ENCODE data around the gene AMY2B. TPM values are rescaled to one million over a fixed set of nuclear protein-coding genes. Genes with fewer than 3 reads are reported as not detected.
"Not testable (repeated sequence)": the region's sequence is repeated elsewhere in the genome, so short reads cannot be mapped to it uniquely, and the experiment has no call there.

AMY2B gene
- total and polyA plus RNA-seq, 7 experiments from 2014 or later: 1.5 to 65.0 (median 37.2) TPM

- no peaks in the 10 kb centered on the region for H3K9me3 ChIP-seq (ENCODE audit: control insufficient read depth in 2 of 3, low read length in 3 of 3)
- peaks cover 0 to 18% (median 11%) of the 10 kb centered on the region in 5 donors for H3K36me3 Mint-ChIP-seq
- H3K4me3 Mint-ChIP-seq: no peak overlapping the region
- DNase-seq: no peak
- no peaks in the 10 kb centered on the region for H3K36me3 ChIP-seq (ENCODE audit: control insufficient read depth in 2 of 3, insufficient read depth in 3 of 3, low read length in 3 of 3)
- no peak overlapping the region for H3K27ac ChIP-seq (ENCODE audit: low read depth, low read length)
- H3K27me3 Mint-ChIP-seq: no peaks in the 10 kb centered on the region
- H3K9me3 Mint-ChIP-seq: no peaks in the 10 kb centered on the region
- H3K4me3 ChIP-seq (ENCODE audit: low read length): no peak overlapping the region
- H3K27ac Mint-ChIP-seq: no peak overlapping the region
- ChIA-PET POLR2A (no interaction called here), CTCF (no interaction called here)
- peaks cover 0 to 5% (median 2%) of the 10 kb centered on the region in 7 donors for H3K4me1 Mint-ChIP-seq
- H3K4me1 ChIP-seq (ENCODE audit: control insufficient read depth in 2 of 2, insufficient read depth in 2 of 2, low read length in 2 of 2): no peaks in the 10 kb centered on the region
- no peaks in the 10 kb centered on the region for H3K27me3 ChIP-seq (ENCODE audit: control insufficient read depth in 2 of 2, insufficient read depth in 2 of 2, low read length in 2 of 2)
- no peak for ATAC-seq
- intact Hi-C loops (cut with micrococcal nuclease): no loop called here
These were observed 8.3 kb upstream of the AMY2B start for GRCh38 chr1:103563056-103563455.

GRCh38 chr1:103569493-103569892 lies 1.9 kb upstream of the AMY2B start:
- Mint-ChIP-seq H3K4me3 (no peak overlapping the region), H3K36me3 (peaks cover 3 to 59% (median 38%) of the 10 kb centered on the region in 5 donors), H3K27me3 (no peaks in the 10 kb centered on the region), H3K27ac (no peak overlapping the region), H3K4me1 (no peaks in the 10 kb centered on the region), H3K9me3 (no peaks in the 10 kb centered on the region)
- Histone ChIP-seq H3K27me3 (ENCODE audit: control insufficient read depth in 2 of 2, insufficient read depth in 2 of 2, low read length in 2 of 2) (no peaks in the 10 kb centered on the region), H3K4me3 (ENCODE audit: low read length) (no peak overlapping the region), H3K4me1 (ENCODE audit: control insufficient read depth in 2 of 2, insufficient read depth in 2 of 2, low read length in 2 of 2) (no peaks in the 10 kb centered on the region), H3K36me3 (ENCODE audit: control insufficient read depth in 2 of 3, insufficient read depth in 3 of 3, low read length in 3 of 3) (peaks cover 0 to 11% (median 0%) of the 10 kb centered on the region in 3 experiments), H3K9me3 (ENCODE audit: control insufficient read depth in 2 of 3, low read length in 3 of 3) (no peaks in the 10 kb centered on the region), H3K27ac (ENCODE audit: low read depth, low read length) (no peak overlapping the region)
- DNase-seq (no peak), ATAC-seq (no peak)
- ChIA-PET POLR2A (no interaction called here), CTCF (no interaction called here)
- intact Hi-C loops (cut with micrococcal nuclease): no loop called here

GRCh38 chr1:103576065-103576464 lies 4.7 kb downstream of the AMY2B start:
- Histone ChIP-seq H3K4me3 (ENCODE audit: low read length) (no peak overlapping the region), H3K4me1 (ENCODE audit: control insufficient read depth in 2 of 2, insufficient read depth in 2 of 2, low read length in 2 of 2) (no peaks in the 10 kb centered on the region), H3K27ac (ENCODE audit: low read depth, low read length) (no peak overlapping the region), H3K27me3 (ENCODE audit: control insufficient read depth in 2 of 2, insufficient read depth in 2 of 2, low read length in 2 of 2) (no peaks in the 10 kb centered on the region), H3K36me3 (ENCODE audit: control insufficient read depth in 2 of 3, insufficient read depth in 3 of 3, low read length in 3 of 3) (no peaks in the 10 kb centered on the region), H3K9me3 (ENCODE audit: control insufficient read depth in 2 of 3, low read length in 3 of 3) (no peaks in the 10 kb centered on the region)
- Mint-ChIP-seq H3K27ac (no peak overlapping the region), H3K27me3 (no peaks in the 10 kb centered on the region), H3K4me3 (no peak overlapping the region), H3K4me1 (no peaks in the 10 kb centered on the region), H3K9me3 (no peaks in the 10 kb centered on the region), H3K36me3 (peaks cover 0 to 57% (median 35%) of the 10 kb centered on the region in 5 donors)
- CTCF ChIA-PET: no interaction called here
- POLR2A ChIA-PET: no interaction called here
- ATAC-seq (no peak), DNase-seq (no peak)
- intact Hi-C loops (cut with micrococcal nuclease): no loop called here

GRCh38 chr1:103576784-103577183 lies 5.4 kb downstream of the AMY2B start:
- H3K27ac ChIP-seq (ENCODE audit: low read depth, low read length); CTCF ChIA-PET; H3K27me3 ChIP-seq (ENCODE audit: control insufficient read depth in 2 of 2, insufficient read depth in 2 of 2, low read length in 2 of 2); H3K9me3 ChIP-seq (ENCODE audit: control insufficient read depth in 2 of 3, low read length in 3 of 3); DNase-seq; POLR2A ChIA-PET; intact Hi-C loops (cut with micrococcal nuclease); H3K36me3 ChIP-seq (ENCODE audit: control insufficient read depth in 2 of 3, insufficient read depth in 3 of 3, low read length in 3 of 3); H3K4me3 ChIP-seq (ENCODE audit: low read length); H3K9me3 Mint-ChIP-seq; H3K4me1 Mint-ChIP-seq; ATAC-seq; H3K4me1 ChIP-seq (ENCODE audit: control insufficient read depth in 2 of 2, insufficient read depth in 2 of 2, low read length in 2 of 2); H3K27me3 Mint-ChIP-seq; H3K27ac Mint-ChIP-seq; H3K4me3 Mint-ChIP-seq: not testable (repeated sequence)
- H3K36me3 Mint-ChIP-seq: peaks cover 0 to 56% (median 34%) of the 10 kb centered on the region in 5 donors

GRCh38 chr1:103582464-103582863 lies 11.1 kb downstream of the AMY2B start:
- no peaks in the 10 kb centered on the region for H3K4me1 ChIP-seq (ENCODE audit: control insufficient read depth in 2 of 2, insufficient read depth in 2 of 2, low read length in 2 of 2)
- H3K27me3 ChIP-seq (ENCODE audit: control insufficient read depth in 2 of 2, insufficient read depth in 2 of 2, low read length in 2 of 2): no peaks in the 10 kb centered on the region
- ATAC-seq (no peak), DNase-seq (no peak)
- H3K4me3 Mint-ChIP-seq: no peak overlapping the region
- H3K9me3 ChIP-seq (ENCODE audit: control insufficient read depth in 2 of 3, low read length in 3 of 3): no peaks in the 10 kb centered on the region
- intact Hi-C loops (cut with micrococcal nuclease): no loop called here
- ChIA-PET CTCF (no interaction called here), POLR2A (no interaction called here)
- no peaks in the 10 kb centered on the region for H3K4me1 Mint-ChIP-seq
- no peak overlapping the region for H3K27ac ChIP-seq (ENCODE audit: low read depth, low read length)
- H3K27ac Mint-ChIP-seq: no peak overlapping the region
- H3K36me3 Mint-ChIP-seq: peaks cover 0 to 23% (median 8%) of the 10 kb centered on the region in 5 donors
- no peaks in the 10 kb centered on the region for H3K9me3 Mint-ChIP-seq
- H3K27me3 Mint-ChIP-seq: no peaks in the 10 kb centered on the region
- H3K4me3 ChIP-seq (ENCODE audit: low read length): no peak overlapping the region
- H3K36me3 ChIP-seq (ENCODE audit: control insufficient read depth in 2 of 3, insufficient read depth in 3 of 3, low read length in 3 of 3): no peaks in the 10 kb centered on the region

- CTCF ChIA-PET: no interaction called here
These were observed 12.5 kb downstream of the AMY2B start for GRCh38 chr1:103583887-103584286.

GRCh38 chr1:103584537-103584936 lies 13.1 kb downstream of the AMY2B start:
- Mint-ChIP-seq H3K27me3 (no peaks in the 10 kb centered on the region), H3K4me3 (no peak overlapping the region), H3K9me3 (peaks cover 4 to 11% (median 6%) of the 10 kb centered on the region in 11 donors), H3K36me3 (peaks cover 0 to 8% (median 7%) of the 10 kb centered on the region in 5 donors), H3K27ac (no peak overlapping the region), H3K4me1 (no peaks in the 10 kb centered on the region)
- no peak overlapping the region for H3K27ac ChIP-seq (ENCODE audit: low read depth, low read length)
- no peak for ATAC-seq
- no peaks in the 10 kb centered on the region for H3K27me3 ChIP-seq (ENCODE audit: control insufficient read depth in 2 of 2, insufficient read depth in 2 of 2, low read length in 2 of 2)
- ChIA-PET CTCF (no interaction called here), POLR2A (no interaction called here)
- H3K4me3 ChIP-seq (ENCODE audit: low read length): no peak overlapping the region
- H3K4me1 ChIP-seq (ENCODE audit: control insufficient read depth in 2 of 2, insufficient read depth in 2 of 2, low read length in 2 of 2): no peaks in the 10 kb centered on the region
- H3K9me3 ChIP-seq (ENCODE audit: control insufficient read depth in 2 of 3, low read length in 3 of 3): peaks cover 0 to 6% (median 0%) of the 10 kb centered on the region in 3 experiments
- intact Hi-C loops (cut with micrococcal nuclease): no loop called here
- no peak for DNase-seq
- H3K36me3 ChIP-seq (ENCODE audit: control insufficient read depth in 2 of 3, insufficient read depth in 3 of 3, low read length in 3 of 3): no peaks in the 10 kb centered on the region

More at GRCh38 chr1:103583887-103584286, 12.5 kb downstream of the AMY2B start:
- ATAC-seq (no peak), DNase-seq (no peak)
- POLR2A ChIA-PET: no interaction called here
- Histone ChIP-seq H3K27ac (ENCODE audit: low read depth, low read length) (no peak overlapping the region), H3K4me1 (ENCODE audit: control insufficient read depth in 2 of 2, insufficient read depth in 2 of 2, low read length in 2 of 2) (no peaks in the 10 kb centered on the region), H3K27me3 (ENCODE audit: control insufficient read depth in 2 of 2, insufficient read depth in 2 of 2, low read length in 2 of 2) (no peaks in the 10 kb centered on the region), H3K4me3 (ENCODE audit: low read length) (no peak overlapping the region), H3K36me3 (ENCODE audit: control insufficient read depth in 2 of 3, insufficient read depth in 3 of 3, low read length in 3 of 3) (no peaks in the 10 kb centered on the region), H3K9me3 (ENCODE audit: control insufficient read depth in 2 of 3, low read length in 3 of 3) (peaks cover 0 to 6% (median 0%) of the 10 kb centered on the region in 3 experiments)
- intact Hi-C loops (cut with micrococcal nuclease): no loop called here
- Mint-ChIP-seq H3K27me3 (no peaks in the 10 kb centered on the region), H3K4me3 (no peak overlapping the region), H3K27ac (no peak overlapping the region), H3K9me3 (peaks cover 2 to 4% (median 3%) of the 10 kb centered on the region in 11 donors), H3K36me3 (peaks cover 0 to 11% (median 4%) of the 10 kb centered on the region in 5 donors), H3K4me1 (no peaks in the 10 kb centered on the region)
